A549 treated with GW870086 at 1 μM for 4 hours (cell line): ENCODE measurements around the gene R3HCC1L. TPM values are rescaled to one million over a fixed set of nuclear protein-coding genes. Genes with fewer than 3 reads are reported as not detected.

Experiments used
- total RNA-seq: library from RNA; stranded (reverse); fragments of 200-300 nt; extraction: Qiagen RNA extraction; gene quantifications from 5 replicates; pipeline ENCODE4 v1.2.3, GENCODE V29; 2022; ENCODE audit warnings: low read depth

Gene R3HCC1L
- total RNA-seq: 13.3 to 15.4 TPM (median 13.9 TPM) in 5 replicates

DNA sequence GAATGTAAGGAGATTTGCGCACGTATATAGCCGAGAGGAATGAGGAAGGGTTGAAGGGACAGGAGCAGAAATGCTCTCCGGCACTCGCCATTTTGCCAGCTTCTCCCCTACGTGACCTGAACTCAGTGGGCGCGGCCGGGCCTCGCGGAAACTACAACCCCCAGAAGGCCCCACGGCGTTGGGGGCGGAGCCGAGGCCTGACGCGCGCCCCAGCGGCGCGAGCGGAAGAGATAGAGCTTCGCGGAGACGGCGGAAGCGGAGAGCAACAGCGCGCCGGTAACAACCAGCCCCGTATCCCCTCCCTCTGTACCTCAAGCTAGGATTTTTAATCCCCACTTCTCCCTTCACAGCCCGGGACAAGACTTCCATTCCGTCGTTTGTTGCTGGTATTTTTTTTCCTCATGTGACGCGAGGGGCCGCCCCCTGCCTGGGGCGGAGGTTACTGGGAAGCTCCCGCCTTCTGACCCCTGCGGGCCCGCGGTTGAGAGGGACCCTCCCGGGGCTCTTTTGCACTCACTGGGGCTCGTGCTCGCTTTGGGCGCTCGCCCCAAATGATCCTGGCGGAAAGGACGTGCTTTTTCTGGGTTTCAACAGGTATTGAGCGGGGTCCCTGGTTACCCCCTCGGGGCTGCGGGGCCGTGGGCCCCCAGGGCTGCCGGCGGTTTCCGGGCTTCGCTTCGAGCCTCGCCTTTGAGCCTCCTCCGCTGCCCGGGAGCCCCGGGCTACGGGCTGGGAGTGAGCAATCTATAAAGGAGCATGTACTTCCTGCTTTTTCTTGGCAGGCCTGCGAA lies at the start of gene R3HCC1L:
R3HCC1L (plus strand) TSS at position 227 of the 791 bp plus-strand sequence. CDS start 73,458 bp downstream, outside the sequence.

DNA sequence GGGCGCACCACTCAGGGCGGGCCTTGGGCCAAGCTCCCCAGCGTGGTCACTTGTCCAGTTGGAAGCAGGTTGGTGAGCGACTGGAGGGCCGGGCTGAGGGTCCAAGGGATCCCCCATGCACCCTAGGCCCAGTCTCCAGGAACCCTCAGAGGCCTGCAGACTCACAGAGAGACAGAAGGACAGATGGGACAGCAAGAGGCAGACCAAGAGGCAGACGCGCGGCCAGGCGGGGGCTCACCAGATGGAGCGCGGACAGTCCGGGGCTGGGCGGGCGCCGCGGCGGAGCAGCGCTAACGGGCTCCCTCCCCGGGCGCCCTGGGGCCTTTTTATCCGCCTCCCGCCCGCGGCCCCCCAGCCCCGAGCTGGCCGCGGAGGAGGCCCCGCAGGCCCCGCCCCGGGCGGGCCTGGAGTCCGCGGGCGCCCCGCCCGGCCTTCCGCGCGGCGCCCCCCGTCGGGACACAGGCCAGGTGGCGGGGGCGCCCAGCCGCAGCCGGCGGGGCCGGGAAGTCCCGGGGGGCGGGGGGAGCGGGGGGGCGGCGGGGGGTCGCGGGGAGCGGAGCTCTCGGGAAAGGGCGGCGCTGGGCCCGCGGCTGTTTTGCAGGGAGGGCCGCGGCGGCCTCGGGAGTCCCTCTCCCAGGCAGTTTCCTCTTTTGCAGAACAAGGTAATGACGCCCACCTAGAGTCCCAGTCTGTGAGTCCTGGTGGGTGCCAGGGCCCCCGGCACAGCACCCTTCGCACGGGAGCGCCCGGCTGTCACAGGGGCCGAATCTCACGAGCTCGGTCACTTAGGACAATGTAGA lies 133.6 kb downstream of the R3HCC1L start, which contains the start of gene LOXL4:
LOXL4 (minus strand) TSS at position 301 of the 800 bp plus-strand sequence. CDS start 5,175 bp downstream, outside the sequence.

Other genes starting within 250 kb of the R3HCC1L start
- gene CRTAC1, start 104.0 kb upstream of the R3HCC1L start, total RNA-seq: 0.74 to 2.0 TPM (median 1.3 TPM) in 5 replicates
- 1.1 to 1.6 TPM (median 1.5 TPM) in 5 replicates for gene LOXL4, start 133.5 kb downstream of the R3HCC1L start, total RNA-seq